Skin epidermis (tissue), 12 donors: Measurements from ENCODE around the gene ADAMTS13.
"Not testable (repeated sequence)": the region's sequence is repeated elsewhere in the genome, so short reads cannot be mapped to it uniquely, and the experiment has no call there.

Source experiments
- H3K27ac ChIP-seq, 21 experiments: fragments of 200-600 bp; sonication (generic) in 11 of 21; one replicate each; pipeline ENCODE4 v1.5.0; 2020; ENCODE audit warnings: mild to moderate bottlenecking in 3 of 21, inconsistent platforms in 2 of 21, moderate library complexity in 2 of 21
- H3K4me3 ChIP-seq, 7 experiments: fragments of 200-600 bp; sonication (generic) in 2 of 7; one replicate each; pipeline ENCODE4 v1.5.0; 2020; ENCODE audit warnings: inconsistent platforms in 2 of 7, mild to moderate bottlenecking in 2 of 7, moderate library complexity in 1 of 7

The ADAMTS13 gene

DNA sequence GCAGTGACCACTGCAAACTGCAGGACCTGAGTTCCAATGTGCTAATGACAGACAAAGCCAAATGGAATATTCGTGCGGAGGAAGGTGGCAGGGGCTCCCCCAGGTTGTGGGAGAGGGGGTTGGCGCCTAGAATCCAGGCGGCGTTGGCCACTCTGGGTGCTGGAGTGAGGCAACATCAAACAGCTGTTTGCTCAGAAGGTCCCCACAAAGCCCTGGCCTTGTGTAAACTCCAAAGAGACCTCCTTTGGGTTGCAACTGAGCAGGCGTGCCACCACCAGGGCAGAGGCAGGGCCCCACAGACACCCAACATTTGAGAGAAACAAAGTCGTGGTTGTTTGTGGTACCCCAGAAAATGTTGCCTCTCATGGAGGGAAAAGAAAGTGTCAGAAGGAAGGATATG, 31.5 kb upstream of the ADAMTS13 start:
- Histone ChIP-seq H3K4me3 (no peak overlapping the region), H3K27ac (no peak overlapping the region)

DNA sequence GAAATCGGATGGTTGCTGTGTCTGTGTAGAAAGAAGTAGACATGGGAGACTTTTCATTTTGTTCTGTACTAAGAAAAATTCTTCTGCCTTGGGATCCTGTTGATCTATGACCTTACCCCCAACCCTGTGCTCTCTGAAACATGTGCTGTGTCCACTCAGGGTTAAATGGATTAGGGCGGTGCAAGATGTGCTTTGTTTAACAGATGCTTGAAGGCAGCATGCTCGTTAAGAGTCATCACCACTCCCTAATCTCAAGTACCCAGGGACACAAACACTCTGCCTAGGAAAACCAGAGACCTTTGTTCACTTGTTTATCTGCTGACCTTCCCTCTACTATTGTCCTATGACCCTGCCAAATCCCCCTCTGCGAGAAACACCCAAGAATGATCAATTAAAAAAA, 30.7 kb upstream of the ADAMTS13 start:
- not testable (repeated sequence) for H3K4me3 ChIP-seq, H3K27ac ChIP-seq

DNA sequence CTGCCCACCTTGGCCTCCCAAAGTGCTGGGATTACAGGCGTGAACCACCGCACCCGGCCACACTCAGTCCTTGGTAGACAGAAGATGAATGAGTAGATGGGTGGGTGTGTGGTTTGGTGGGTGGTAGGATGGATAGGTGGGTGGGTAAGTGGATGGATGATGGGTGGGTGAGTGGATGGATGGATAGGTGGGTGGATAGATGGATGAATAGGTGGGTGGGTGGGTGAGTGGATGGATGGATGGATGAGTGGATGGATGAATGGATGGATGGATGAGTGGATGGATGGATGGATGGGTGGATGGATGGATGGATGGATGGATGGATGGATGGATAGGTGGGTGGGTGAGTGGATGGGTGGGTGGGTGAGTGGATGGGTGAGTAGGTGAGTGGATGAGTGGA, 29.9 kb upstream of the ADAMTS13 start:
- not testable (repeated sequence) for H3K4me3 ChIP-seq, H3K27ac ChIP-seq

- Histone ChIP-seq H3K27ac (no peak overlapping the region), H3K4me3 (no peak overlapping the region)
Observed at GRCh38 chr9:133393399-133393798, 28.8 kb upstream of the ADAMTS13 start.

- Histone ChIP-seq H3K4me3 (no peak overlapping the region), H3K27ac (no peak overlapping the region)
Observed at GRCh38 chr9:133394687-133395271, 27.4 kb upstream of the ADAMTS13 start.

GRCh38 chr9:133396952-133397351, 25.2 kb upstream of the ADAMTS13 start:
- H3K27ac ChIP-seq, result no peak overlapping the region
- no peak overlapping the region for H3K4me3 ChIP-seq

DNA sequence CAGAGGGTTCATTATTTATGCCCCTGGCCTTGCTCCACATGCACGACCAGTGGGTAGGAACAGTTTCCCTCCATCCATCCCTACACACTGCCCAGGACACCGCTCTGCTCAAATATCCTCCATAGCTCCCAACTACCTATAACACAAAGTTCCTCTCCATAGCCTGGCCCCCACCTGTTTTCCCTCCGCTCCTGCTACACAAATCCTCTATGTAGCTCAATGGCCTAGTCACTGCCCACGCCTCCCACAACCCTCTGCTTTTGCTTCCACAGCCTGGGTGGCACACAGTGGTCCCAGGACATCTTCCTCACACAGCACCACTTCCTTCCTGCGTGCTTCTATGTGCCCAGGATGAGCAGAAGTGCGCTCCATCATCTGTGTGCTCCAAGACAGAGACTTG, 24.8 kb upstream of the ADAMTS13 start:
- H3K4me3 ChIP-seq, result no peak overlapping the region
- no peak overlapping the region for H3K27ac ChIP-seq

- H3K27ac ChIP-seq, result no peak overlapping the region
- no peak overlapping the region for H3K4me3 ChIP-seq
Observed at GRCh38 chr9:133397895-133398294, 24.3 kb upstream of the ADAMTS13 start.

- Histone ChIP-seq H3K27ac (no peak overlapping the region), H3K4me3 (no peak overlapping the region)
Observed at GRCh38 chr9:133400292-133400691, 21.9 kb upstream of the ADAMTS13 start.

- Histone ChIP-seq H3K27ac (no peak overlapping the region), H3K4me3 (no peak overlapping the region)
Observed at GRCh38 chr9:133401588-133401987, 20.6 kb upstream of the ADAMTS13 start.

- H3K27ac ChIP-seq, result no peak overlapping the region
- no peak overlapping the region for H3K4me3 ChIP-seq
Observed at GRCh38 chr9:133402689-133403088, 19.5 kb upstream of the ADAMTS13 start.

GRCh38 chr9:133403766-133404453, 18.3 kb upstream of the ADAMTS13 start:
- Histone ChIP-seq H3K4me3 (no peak overlapping the region), H3K27ac (no peak overlapping the region)

GRCh38 chr9:133404454-133405002, 17.6 kb upstream of the ADAMTS13 start:
- H3K4me3 ChIP-seq, result no peak overlapping the region
- no peak overlapping the region for H3K27ac ChIP-seq

GRCh38 chr9:133405508-133406438, 16.4 kb upstream of the ADAMTS13 start:
- Histone ChIP-seq H3K4me3 (no peak overlapping the region), H3K27ac (no peak overlapping the region)

- no peak overlapping the region for H3K27ac ChIP-seq
- H3K4me3 ChIP-seq, result no peak overlapping the region
Observed at GRCh38 chr9:133406480-133407307, 15.5 kb upstream of the ADAMTS13 start.

GRCh38 chr9:133408042-133408441, 14.1 kb upstream of the ADAMTS13 start:
- no peak overlapping the region for H3K27ac ChIP-seq
- H3K4me3 ChIP-seq, result no peak overlapping the region

GRCh38 chr9:133415170-133415569, 7.0 kb upstream of the ADAMTS13 start:
- Histone ChIP-seq H3K27ac (no peak overlapping the region), H3K4me3 (no peak overlapping the region)

DNA sequence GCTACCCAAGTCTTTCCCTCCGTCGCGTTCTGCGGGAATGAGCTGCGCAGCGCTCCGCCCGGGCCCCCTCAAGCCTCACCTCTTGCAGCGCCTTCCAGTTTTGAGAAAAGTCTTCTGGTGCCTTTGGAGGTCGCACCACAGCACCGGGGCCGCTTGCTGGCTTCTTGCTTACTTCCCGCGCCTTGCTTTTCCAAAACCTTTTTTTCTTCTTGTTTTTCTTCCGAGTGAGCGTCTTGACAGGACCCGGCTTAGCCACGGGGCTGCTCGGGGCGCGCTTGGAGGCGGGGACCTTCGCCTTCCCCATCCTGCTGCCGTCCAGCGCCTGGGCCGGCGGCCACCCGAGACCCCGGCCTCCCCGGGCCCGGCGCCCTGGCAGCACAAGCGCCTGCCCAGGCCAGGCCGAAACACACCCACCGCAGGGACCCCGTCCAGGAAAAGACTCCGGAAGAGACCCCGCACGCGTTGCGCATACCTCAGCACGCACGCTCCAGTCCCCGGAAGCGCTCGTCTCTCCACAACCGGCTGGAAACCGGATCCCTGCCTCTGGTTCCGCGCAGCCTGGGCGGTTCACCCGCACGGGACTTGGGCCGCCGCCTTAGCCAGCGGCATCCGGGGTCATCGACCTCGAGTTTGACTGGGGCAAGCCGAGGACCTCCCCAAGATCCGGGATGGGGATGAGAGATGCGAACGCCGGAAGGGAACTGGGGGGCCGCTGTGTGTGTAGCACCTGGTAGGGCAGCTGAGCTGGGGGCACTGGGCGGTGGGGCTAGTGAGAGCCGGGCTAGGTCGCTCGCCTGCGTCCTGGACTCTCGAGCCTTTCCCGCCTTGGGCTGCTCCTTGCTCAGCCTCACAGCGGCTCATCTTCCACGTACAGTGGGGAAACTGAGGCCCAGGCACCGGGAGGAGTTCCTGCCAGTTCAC, 4.4 kb upstream of the ADAMTS13 start, which contains the start of gene REXO4:
TSS of gene REXO4 (minus strand) at position 470 of the 921 bp plus-strand sequence. CDS start at position 304, 166 bp downstream.
- H3K4me3 ChIP-seq, result peak within 1 kb of the TSS; percentile 65 to 96 (median 82)
- H3K27ac ChIP-seq, result peak within 1 kb of the TSS; percentile 61 to 97 (median 86)
